ENCODE data around the gene STXBP1.
A peak's percentile ranks its signal among the peaks of the same experiment; 100 is the strongest.

The STXBP1 gene

GRCh38 chr9:127705577-127706379 lies 93.7 kb downstream of the STXBP1 start:
- H3K4me3 ChIP-seq (replicated peaks in 1 of 2; ENCODE audit: low read depth in 2 of 2, low read length in 2 of 2): no peak overlapping the region
- no peak for TF ChIP-seq CTCF (IDR thresholded peaks at IDR 0.05; ENCODE audit: low read depth, low read length)
- DNase-seq (ENCODE audit: low read depth in 2 of 2): no peak

- TF ChIP-seq CTCF (IDR thresholded peaks at IDR 0.05; ENCODE audit: low read depth, low read length): no peak
- peak in 1 of 2 donors; percentile 32 for DNase-seq (ENCODE audit: low read depth in 2 of 2)
- no peak within 1 kb of the TSS for H3K4me3 ChIP-seq (replicated peaks in 1 of 2; ENCODE audit: low read depth in 2 of 2, low read length in 2 of 2)
Measured at GRCh38 chr9:127706836-127707241, 94.8 kb downstream of the STXBP1 start, which contains the start of gene CFAP157. Gene CFAP157 (plus strand): TSS chr9:127706988. CDS start chr9:127707032, 44 bp downstream.

- no peak for DNase-seq (ENCODE audit: low read depth in 2 of 2)
- no peak for TF ChIP-seq CTCF (IDR thresholded peaks at IDR 0.05; ENCODE audit: low read depth, low read length)
- no peak overlapping the region for H3K4me3 ChIP-seq (replicated peaks in 1 of 2; ENCODE audit: low read depth in 2 of 2, low read length in 2 of 2)
Measured at GRCh38 chr9:127707766-127708165, 95.7 kb downstream of the STXBP1 start.

- no peak for TF ChIP-seq CTCF (IDR thresholded peaks at IDR 0.05; ENCODE audit: low read depth, low read length)
- DNase-seq (ENCODE audit: low read depth in 2 of 2): no peak
- no peak overlapping the region for H3K4me3 ChIP-seq (replicated peaks in 1 of 2; ENCODE audit: low read depth in 2 of 2, low read length in 2 of 2)
Measured at GRCh38 chr9:127708952-127709587, 97.0 kb downstream of the STXBP1 start.

- H3K4me3 ChIP-seq (replicated peaks in 1 of 2; ENCODE audit: low read depth in 2 of 2, low read length in 2 of 2): no peak overlapping the region
- DNase-seq (ENCODE audit: low read depth in 2 of 2): no peak
- no peak for TF ChIP-seq CTCF (IDR thresholded peaks at IDR 0.05; ENCODE audit: low read depth, low read length)
Measured at GRCh38 chr9:127710204-127710783, 98.2 kb downstream of the STXBP1 start.

- DNase-seq (ENCODE audit: low read depth in 2 of 2): no peak
- no peak overlapping the region for H3K4me3 ChIP-seq (replicated peaks in 1 of 2; ENCODE audit: low read depth in 2 of 2, low read length in 2 of 2)
- no peak for TF ChIP-seq CTCF (IDR thresholded peaks at IDR 0.05; ENCODE audit: low read depth, low read length)
Measured at GRCh38 chr9:127711226-127711701, 99.2 kb downstream of the STXBP1 start.

Measured in cardiac fibroblast (primary cell).